GM12874 (cell line): ENCODE data around the gene DPCD.

ENCODE experiments used
- CTCF ChIP-seq: IDR thresholded peaks from 2 replicates; pipeline ENCODE4 v1.5.1; 2011; ENCODE audit warnings: low read depth, mild to moderate bottlenecking, control low read depth, low read length, moderate library complexity; ENCODE audit not compliant: insufficient read depth

Gene DPCD

GRCh38 chr10:101579516-101579870, 8.6 kb upstream of the DPCD start:
- no peak for TF ChIP-seq CTCF

- TF ChIP-seq CTCF, result no peak
Measured at GRCh38 chr10:101580486-101581399, 7.4 kb upstream of the DPCD start.

GRCh38 chr10:101585841-101586240, 2.3 kb upstream of the DPCD start:
- no peak for TF ChIP-seq CTCF

- no peak for TF ChIP-seq CTCF
Measured at GRCh38 chr10:101588879-101589278, 758 bp downstream of the DPCD start.

- TF ChIP-seq CTCF, result no peak
Measured at GRCh38 chr10:101595591-101596433, 7.7 kb downstream of the DPCD start.

GRCh38 chr10:101597091-101597900, 9.2 kb downstream of the DPCD start:
- no peak for TF ChIP-seq CTCF

- no peak for TF ChIP-seq CTCF
Measured at GRCh38 chr10:101601541-101601940, 13.4 kb downstream of the DPCD start.
